22Rv1 (cell line): Measurements from ENCODE around the gene C17orf100.

Experiments used
- H3K27ac ChIP-seq: fragments of 450-650 bp; 2 replicates; pipeline ENCODE4 v1.5.1; 2017
- ZFX ChIP-seq: fragments of 450-650 bp; IDR thresholded peaks from 2 replicates; pipeline ENCODE4 v1.6.1; 2017; ENCODE audit warnings: antibody characterized with exemption, borderline replicate concordance
- TF ChIP-seq, protein P1 (sequence below): fragments of 450-650 bp; IDR thresholded peaks from 2 replicates; pipeline ENCODE4 v1.5.1; 2017; ENCODE audit warnings: mild to moderate bottlenecking

C17orf100 gene

GRCh38 chr17:6668219-6668618 lies 16.7 kb downstream of the C17orf100 start:
- no peak overlapping the region for H3K27ac ChIP-seq
- TF ChIP-seq, protein P1, sequence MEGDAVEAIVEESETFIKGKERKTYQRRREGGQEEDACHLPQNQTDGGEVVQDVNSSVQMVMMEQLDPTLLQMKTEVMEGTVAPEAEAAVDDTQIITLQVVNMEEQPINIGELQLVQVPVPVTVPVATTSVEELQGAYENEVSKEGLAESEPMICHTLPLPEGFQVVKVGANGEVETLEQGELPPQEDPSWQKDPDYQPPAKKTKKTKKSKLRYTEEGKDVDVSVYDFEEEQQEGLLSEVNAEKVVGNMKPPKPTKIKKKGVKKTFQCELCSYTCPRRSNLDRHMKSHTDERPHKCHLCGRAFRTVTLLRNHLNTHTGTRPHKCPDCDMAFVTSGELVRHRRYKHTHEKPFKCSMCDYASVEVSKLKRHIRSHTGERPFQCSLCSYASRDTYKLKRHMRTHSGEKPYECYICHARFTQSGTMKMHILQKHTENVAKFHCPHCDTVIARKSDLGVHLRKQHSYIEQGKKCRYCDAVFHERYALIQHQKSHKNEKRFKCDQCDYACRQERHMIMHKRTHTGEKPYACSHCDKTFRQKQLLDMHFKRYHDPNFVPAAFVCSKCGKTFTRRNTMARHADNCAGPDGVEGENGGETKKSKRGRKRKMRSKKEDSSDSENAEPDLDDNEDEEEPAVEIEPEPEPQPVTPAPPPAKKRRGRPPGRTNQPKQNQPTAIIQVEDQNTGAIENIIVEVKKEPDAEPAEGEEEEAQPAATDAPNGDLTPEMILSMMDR = no peak
- no peak for TF ChIP-seq ZFX

- TF ChIP-seq, protein P1 = no peak
- TF ChIP-seq ZFX = no peak
- no peak overlapping the region for H3K27ac ChIP-seq
Observed at GRCh38 chr17:6668727-6669425, 17.3 kb downstream of the C17orf100 start.

DNA sequence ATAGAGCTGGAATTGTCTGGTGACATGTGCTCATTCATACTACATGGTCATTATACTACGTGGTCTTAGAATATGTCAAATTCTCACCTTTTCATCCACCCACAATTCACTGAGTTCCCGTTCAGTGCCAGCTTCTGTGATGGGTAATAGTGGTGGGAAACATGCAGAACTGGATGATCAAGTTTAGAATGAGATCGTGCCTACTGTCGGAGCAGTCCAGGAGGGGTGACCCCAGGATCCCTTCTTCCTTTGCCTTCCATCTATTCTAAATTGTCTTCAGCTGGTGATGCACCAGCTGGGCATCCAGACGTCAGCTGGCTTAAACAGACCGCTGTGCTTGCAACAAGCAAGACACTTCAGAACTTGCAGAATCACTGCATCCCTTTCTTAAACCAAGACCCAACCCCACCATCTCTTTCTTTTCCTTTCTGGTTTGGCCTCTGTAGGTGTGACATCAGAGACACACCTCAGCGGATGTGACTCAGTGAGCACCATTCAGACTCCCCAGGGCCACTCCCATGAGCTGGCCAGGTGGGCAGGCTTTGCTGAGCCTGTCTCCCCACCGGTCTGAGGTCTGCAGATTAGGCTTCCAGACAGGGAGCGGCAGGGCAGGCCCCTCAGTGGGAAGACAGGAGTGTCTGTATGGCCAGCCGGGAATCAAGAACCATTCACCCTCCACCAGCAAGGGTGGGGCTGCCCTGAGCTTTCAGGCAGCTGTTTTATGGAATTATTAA lies 18.1 kb downstream of the C17orf100 start:
- H3K27ac ChIP-seq = no peak overlapping the region
- TF ChIP-seq, protein P1 = no peak
- no peak for TF ChIP-seq ZFX

GRCh38 chr17:6670571-6670970 lies 19.0 kb downstream of the C17orf100 start:
- H3K27ac ChIP-seq = no peak overlapping the region
- no peak for TF ChIP-seq ZFX
- TF ChIP-seq, protein P1 = no peak

DNA sequence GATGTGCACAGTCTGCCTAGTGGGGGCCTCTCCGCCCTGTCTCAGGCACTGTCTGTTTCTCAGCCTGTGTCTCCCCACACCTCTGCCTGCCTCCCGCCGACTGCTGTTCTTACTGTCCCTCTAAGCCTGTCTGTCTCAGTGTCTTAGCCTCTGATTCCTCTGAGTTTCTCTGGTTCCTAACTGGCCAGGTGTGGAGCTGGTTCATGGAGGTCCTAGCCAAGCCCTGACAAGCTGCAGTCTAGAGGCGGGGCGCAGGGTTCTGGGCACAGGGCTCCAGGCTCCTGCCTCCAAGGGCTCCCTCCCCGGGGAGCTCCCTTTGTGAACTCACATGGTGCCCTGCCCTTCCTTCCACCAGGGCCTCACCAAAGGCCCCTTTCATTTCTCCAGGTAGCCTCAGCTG lies 19.4 kb downstream of the C17orf100 start:
- TF ChIP-seq, protein P1 = no peak
- TF ChIP-seq ZFX = no peak
- no peak overlapping the region for H3K27ac ChIP-seq

- TF ChIP-seq, protein P1 = no peak
- TF ChIP-seq ZFX = no peak
- H3K27ac ChIP-seq = no peak overlapping the region
Observed at GRCh38 chr17:6671431-6671830, 19.9 kb downstream of the C17orf100 start.

DNA sequence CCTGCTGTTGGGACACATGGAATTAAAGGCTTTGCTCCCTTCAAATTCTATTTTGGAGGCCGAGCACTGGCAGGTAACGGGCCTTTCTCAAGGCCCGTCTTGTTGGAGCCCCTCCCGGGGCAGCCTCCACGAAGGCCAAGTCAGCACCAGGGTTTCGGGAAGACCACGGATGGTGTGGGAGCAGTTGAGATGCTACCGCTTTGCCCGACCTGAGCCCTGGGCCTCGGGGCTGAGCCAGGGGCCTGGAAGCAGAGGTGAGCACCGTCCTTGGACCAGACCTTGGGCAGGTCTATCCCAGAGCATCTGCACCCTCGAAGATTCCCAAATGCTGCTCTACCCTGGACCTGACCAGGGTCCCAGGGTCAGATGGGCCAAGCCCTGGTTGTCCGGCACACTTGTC lies 23.0 kb downstream of the C17orf100 start:
- TF ChIP-seq, protein P1 = no peak
- TF ChIP-seq ZFX = no peak
- H3K27ac ChIP-seq = no peak overlapping the region
